NCI-H774 (cell line): ENCODE measurements around the gene COX10.

Source experiments
- DNase-seq: peaks from one replicate; lab custom pipeline; 2025; lab: John Stamatoyannopoulos, UW

COX10 gene

GRCh38 chr17:14070344-14070984, 1.2 kb downstream of the COX10 start:
- DNase-seq, result no peak

DNA sequence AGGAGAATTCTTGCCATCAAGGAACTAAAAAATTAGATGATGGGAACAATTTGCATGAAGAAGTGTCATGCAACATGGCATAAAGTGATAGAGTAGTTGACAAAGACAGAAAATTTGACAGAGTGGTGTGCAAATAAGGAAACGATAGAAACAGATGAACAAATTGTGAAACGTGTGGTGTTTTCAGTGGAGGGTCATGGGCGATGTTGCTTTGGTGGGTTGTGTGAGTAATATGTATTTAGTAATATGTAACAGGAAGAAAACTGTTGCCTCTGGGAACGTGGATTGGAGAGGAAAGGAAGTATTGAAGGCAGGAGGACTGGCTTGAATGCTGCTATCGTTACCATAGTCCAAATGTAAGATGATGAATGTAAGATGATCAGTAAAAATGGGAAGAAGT, 3.6 kb downstream of the COX10 start:
- DNase-seq, result no peak

- DNase-seq, result no peak
Observed at GRCh38 chr17:14078027-14078426, 8.7 kb downstream of the COX10 start.

- DNase-seq, result no peak
Observed at GRCh38 chr17:14080847-14081251, 11.5 kb downstream of the COX10 start.

GRCh38 chr17:14082848-14083247, 13.5 kb downstream of the COX10 start:
- no peak for DNase-seq

GRCh38 chr17:14084955-14085354, 15.7 kb downstream of the COX10 start:
- DNase-seq, result no peak

DNA sequence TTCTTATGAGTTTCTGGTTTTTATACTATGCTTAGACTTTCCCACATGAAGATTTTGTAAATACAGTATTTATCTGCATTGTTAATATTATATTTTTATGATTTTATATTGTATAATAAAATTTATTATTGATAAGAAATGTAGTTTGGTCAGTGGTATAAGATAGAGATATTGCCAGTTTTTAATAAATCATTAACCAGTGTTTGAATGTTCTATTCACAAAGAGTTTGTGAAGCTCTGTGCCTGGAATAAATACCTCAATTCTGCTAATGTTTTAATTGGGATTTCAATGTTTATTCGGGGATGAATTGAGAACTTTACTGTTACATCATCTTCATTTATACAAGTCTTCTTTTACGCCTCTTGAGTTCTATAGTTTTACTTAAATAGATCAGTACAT, 16.9 kb downstream of the COX10 start:
- no peak for DNase-seq

- DNase-seq, result no peak
Observed at GRCh38 chr17:14089179-14089578, 19.9 kb downstream of the COX10 start.

DNA sequence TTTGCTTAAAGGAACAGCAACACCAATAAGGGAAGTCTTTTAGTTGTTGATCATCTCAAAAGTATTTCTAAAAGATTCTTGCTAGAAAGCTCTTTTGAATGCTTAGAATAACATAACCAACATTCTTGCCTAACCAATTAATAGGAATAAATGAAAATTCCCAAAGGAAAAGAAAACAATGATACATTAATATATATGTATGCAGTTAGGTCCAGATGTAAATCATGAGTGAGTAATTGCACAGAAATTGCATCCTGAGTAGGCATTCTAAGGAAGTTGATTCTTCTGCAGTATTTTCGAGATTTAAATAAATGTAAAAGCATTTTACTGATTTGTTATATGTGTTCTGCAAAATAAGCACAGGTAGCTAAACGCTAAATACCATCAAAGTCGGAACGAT, 22.1 kb downstream of the COX10 start:
- DNase-seq, result no peak

GRCh38 chr17:14092808-14093207, 23.5 kb downstream of the COX10 start:
- no peak for DNase-seq

GRCh38 chr17:14094676-14095601, 25.6 kb downstream of the COX10 start:
- no peak for DNase-seq

GRCh38 chr17:14095631-14096030, 26.3 kb downstream of the COX10 start:
- DNase-seq, result no peak

DNA sequence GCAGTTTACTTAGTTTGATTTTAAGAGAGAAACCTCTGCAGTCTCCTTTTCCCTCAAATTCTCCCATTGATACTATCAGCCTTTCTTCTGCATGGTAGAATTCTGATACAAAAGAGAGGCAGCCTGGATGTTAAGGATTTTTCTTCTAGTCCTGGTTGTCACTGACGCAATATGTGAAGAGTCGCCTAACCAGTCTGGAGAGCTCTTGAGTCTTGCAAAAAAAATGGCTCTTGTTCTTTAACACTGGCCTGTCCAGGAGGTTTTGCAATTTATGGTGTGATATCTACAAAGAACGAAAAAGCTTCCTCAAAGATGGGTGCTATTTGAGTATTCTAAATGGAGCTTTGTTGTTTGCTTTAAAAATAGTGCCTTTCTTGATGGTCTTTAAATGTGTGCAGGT, 28.9 kb downstream of the COX10 start:
- no peak for DNase-seq

- DNase-seq, result no peak
Observed at GRCh38 chr17:14101976-14102375, 32.7 kb downstream of the COX10 start.

GRCh38 chr17:14103836-14104235, 34.5 kb downstream of the COX10 start:
- DNase-seq, result no peak

DNA sequence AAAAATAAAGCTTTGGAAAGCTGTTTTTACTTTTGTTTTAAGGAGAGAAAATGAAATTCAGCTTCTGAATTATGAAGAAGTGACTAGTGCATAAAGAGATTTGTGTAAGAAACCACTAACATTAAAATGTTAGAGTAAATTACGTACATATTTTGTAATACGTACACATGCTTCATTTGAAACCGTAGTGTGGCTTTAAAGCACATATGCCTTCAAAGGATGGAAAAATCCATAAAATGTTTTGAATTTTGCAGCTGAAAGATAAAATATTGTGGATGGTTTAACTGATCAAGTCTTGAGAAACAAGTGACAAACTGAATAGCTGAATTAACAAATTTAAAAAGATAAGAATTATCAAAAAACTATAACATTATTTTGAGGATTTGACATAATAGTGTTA, 35.4 kb downstream of the COX10 start:
- DNase-seq, result no peak

DNA sequence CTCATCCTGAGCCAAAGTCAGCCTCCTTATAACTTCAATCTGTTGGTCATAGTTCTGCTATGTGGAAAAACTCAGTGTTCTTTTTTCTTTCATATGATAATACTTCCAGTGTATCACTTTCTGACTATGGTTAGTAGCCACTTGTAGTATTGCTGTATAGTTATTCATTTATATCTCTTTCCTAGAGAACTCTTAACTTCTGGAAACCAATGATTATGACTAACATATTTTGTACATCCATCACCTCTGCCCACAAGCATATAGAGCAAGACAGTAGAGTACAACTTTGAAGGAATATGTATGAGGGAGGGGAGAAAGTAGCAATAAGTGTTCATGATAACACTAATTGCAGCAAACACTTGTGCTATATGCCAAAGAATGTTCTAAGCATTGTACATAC, 38.6 kb downstream of the COX10 start:
- DNase-seq, result no peak

DNA sequence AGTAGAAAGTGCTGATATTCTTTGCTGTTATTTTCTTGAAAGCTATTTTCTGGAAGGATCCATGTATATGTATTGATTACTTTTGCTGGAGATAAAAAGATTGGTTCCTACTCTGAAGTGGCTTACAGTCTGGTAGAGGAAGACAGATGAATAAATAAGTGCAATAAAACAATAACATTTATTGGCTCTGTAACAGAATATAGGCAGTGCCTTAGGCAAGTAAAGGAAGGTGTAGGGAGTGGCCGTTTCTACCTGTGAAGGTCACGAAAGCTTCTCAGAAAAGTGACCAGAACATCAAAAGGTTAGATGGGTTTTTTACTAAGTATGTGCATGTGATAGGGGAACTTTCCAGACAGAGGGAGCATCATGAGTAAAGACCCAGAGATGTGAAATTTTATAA, 43.1 kb downstream of the COX10 start:
- DNase-seq, result no peak

DNA sequence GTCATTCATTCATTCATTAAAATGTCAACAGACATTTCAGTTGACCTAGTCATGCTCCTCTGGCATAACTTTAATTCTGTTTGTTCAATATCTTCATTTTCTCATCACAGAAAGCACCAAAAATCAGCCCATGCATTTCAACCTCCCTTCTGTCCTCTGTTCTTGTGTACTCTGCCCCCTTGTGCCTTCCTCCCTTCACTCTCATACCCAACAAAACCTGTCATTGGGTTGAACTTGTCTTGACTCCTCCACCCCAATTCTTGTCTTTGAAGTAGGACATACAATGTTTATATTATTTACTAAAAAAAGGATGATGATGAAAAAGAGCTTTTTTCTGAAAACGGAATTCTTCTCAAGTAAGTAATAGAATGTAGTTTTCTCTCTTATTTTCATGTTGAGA, 43.8 kb downstream of the COX10 start:
- DNase-seq, result no peak

DNA sequence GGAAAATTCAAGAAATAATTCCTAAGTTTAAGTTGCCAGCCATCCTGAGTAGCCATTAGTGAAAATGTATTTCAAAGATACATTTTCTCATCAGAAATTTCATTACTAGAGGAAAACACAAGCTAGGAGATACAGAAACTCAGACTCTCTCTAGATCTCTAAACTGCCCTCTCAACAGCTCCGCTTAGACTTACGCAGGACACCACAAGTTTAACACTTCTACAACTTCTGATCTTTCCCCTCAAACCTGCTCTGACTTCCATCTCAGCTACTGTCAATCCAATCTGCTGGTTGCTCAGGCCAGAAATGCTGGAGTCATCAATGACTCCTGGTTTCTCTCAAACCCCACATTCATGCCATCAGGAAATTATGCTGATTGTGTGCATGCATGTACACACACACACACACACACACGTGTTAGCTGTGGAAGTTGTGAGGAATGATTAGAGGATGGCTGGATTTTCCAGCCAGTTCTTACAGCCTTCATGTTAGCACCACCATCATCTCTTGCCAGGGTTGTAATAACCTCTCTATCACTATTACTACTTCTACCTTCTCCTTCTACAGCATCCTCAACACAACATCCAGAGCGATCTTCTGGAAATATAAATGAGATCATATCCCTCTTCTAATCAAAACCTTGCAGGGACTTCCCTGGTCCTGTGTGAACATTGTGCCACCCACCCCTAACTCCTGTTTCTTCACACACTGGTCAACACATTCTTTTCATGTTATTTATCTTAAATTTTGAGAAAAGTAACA, 47.1 kb downstream of the COX10 start:
- no peak for DNase-seq

- no peak for DNase-seq
Observed at GRCh38 chr17:14118951-14119350, 49.6 kb downstream of the COX10 start.

- DNase-seq, result no peak
Observed at GRCh38 chr17:14119546-14119945, 50.2 kb downstream of the COX10 start.

DNA sequence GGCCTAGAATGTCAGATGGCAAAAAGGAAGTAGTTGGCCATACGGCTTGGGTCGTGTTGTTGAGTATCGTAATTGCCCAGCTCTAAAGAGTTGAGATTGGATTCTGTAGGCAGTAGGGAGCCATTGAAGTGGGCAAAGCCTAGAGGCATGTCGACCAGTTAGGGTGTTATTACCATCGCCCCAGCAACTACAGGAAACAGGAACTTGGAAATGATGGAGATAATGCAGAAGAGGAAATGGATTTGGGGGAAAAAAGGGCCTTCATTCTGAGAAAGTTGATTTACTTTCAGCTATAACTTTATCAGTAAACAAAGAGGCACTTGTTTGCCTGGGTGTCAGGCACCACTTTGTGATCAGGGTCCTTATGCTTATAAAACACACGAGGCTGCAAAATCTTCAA, 52.6 kb downstream of the COX10 start:
- no peak for DNase-seq
